ENCODE results near the gene PTH2R. TPM values are rescaled to one million over a fixed set of nuclear protein-coding genes. Genes with fewer than 3 reads are reported as not detected.
"Not testable (repeated sequence)": the region's sequence is repeated elsewhere in the genome, so short reads cannot be mapped to it uniquely, and the experiment has no call there.

PTH2R gene
- polyA plus RNA-seq, 1 donor, result 0.46 TPM

GRCh38 chr2:208505365-208505764 lies 98.8 kb downstream of the PTH2R start:
- 100% methylated on average over 1 of the region's 3 CpGs for WGBS (ENCODE audit: insufficient coverage, low lambda C conversion rate)
- H3K4me1 ChIP-seq (ENCODE audit: control insufficient read depth, insufficient read depth, low read length); H3K9me3 ChIP-seq (ENCODE audit: control insufficient read depth, low read depth, low read length); H3K4me3 ChIP-seq (ENCODE audit: low read length); DNase-seq; H3K27ac ChIP-seq (ENCODE audit: low read length); H3K27me3 ChIP-seq (ENCODE audit: control insufficient read depth, insufficient read depth, low read length); H3K36me3 ChIP-seq (ENCODE audit: control insufficient read depth, insufficient read depth, low read length): not testable (repeated sequence)

GRCh38 chr2:208509586-208509985 lies 103.0 kb downstream of the PTH2R start:
- no peak for DNase-seq
- Histone ChIP-seq H3K27ac (ENCODE audit: low read length) (no peak overlapping the region), H3K27me3 (ENCODE audit: control insufficient read depth, insufficient read depth, low read length) (no peaks in the 10 kb centered on the region), H3K4me3 (ENCODE audit: low read length) (no peak overlapping the region), H3K36me3 (ENCODE audit: control insufficient read depth, insufficient read depth, low read length) (no peaks in the 10 kb centered on the region), H3K4me1 (ENCODE audit: control insufficient read depth, insufficient read depth, low read length) (no peaks in the 10 kb centered on the region), H3K9me3 (ENCODE audit: control insufficient read depth, low read depth, low read length) (no peaks in the 10 kb centered on the region)

- H3K27ac ChIP-seq (ENCODE audit: low read length), result no peak overlapping the region
These were observed 104.4 kb downstream of the PTH2R start for GRCh38 chr2:208511016-208511415.

GRCh38 chr2:208511573-208511972 lies 105.0 kb downstream of the PTH2R start:
- H3K36me3 ChIP-seq (ENCODE audit: control insufficient read depth, insufficient read depth, low read length), result no peaks in the 10 kb centered on the region
- H3K4me1 ChIP-seq (ENCODE audit: control insufficient read depth, insufficient read depth, low read length), result no peaks in the 10 kb centered on the region
- H3K27ac ChIP-seq (ENCODE audit: low read length), result no peak overlapping the region
- H3K27me3 ChIP-seq (ENCODE audit: control insufficient read depth, insufficient read depth, low read length), result no peaks in the 10 kb centered on the region
- H3K9me3 ChIP-seq (ENCODE audit: control insufficient read depth, low read depth, low read length), result no peaks in the 10 kb centered on the region
- WGBS (ENCODE audit: insufficient coverage, low lambda C conversion rate), result no CpG with 5 or more reads among the region's 1 CpG
- H3K4me3 ChIP-seq (ENCODE audit: low read length), result no peak overlapping the region
- no peak for DNase-seq

More at GRCh38 chr2:208511016-208511415, 104.4 kb downstream of the PTH2R start:
- Histone ChIP-seq H3K27me3 (ENCODE audit: control insufficient read depth, insufficient read depth, low read length) (no peaks in the 10 kb centered on the region), H3K9me3 (ENCODE audit: control insufficient read depth, low read depth, low read length) (no peaks in the 10 kb centered on the region), H3K4me1 (ENCODE audit: control insufficient read depth, insufficient read depth, low read length) (no peaks in the 10 kb centered on the region), H3K36me3 (ENCODE audit: control insufficient read depth, insufficient read depth, low read length) (no peaks in the 10 kb centered on the region), H3K4me3 (ENCODE audit: low read length) (no peak overlapping the region)
- no peak for DNase-seq
- WGBS (ENCODE audit: insufficient coverage, low lambda C conversion rate), result no CpG with 5 or more reads among the region's 3 CpGs

- no peaks in the 10 kb centered on the region for H3K9me3 ChIP-seq (ENCODE audit: control insufficient read depth, low read depth, low read length)
- H3K27ac ChIP-seq (ENCODE audit: low read length), result no peak overlapping the region
- no peaks in the 10 kb centered on the region for H3K4me1 ChIP-seq (ENCODE audit: control insufficient read depth, insufficient read depth, low read length)
- no peak overlapping the region for H3K4me3 ChIP-seq (ENCODE audit: low read length)
- no peak for DNase-seq
- no peaks in the 10 kb centered on the region for H3K36me3 ChIP-seq (ENCODE audit: control insufficient read depth, insufficient read depth, low read length)
- WGBS (ENCODE audit: insufficient coverage, low lambda C conversion rate), result no CpG with 5 or more reads among the region's 1 CpG
- no peaks in the 10 kb centered on the region for H3K27me3 ChIP-seq (ENCODE audit: control insufficient read depth, insufficient read depth, low read length)
These were observed 108.5 kb downstream of the PTH2R start for GRCh38 chr2:208515099-208515498.

GRCh38 chr2:208523069-208523468 lies 116.5 kb downstream of the PTH2R start:
- not testable (repeated sequence) for H3K9me3 ChIP-seq (ENCODE audit: control insufficient read depth, low read depth, low read length); H3K27ac ChIP-seq (ENCODE audit: low read length); H3K36me3 ChIP-seq (ENCODE audit: control insufficient read depth, insufficient read depth, low read length); H3K4me3 ChIP-seq (ENCODE audit: low read length); H3K27me3 ChIP-seq (ENCODE audit: control insufficient read depth, insufficient read depth, low read length); H3K4me1 ChIP-seq (ENCODE audit: control insufficient read depth, insufficient read depth, low read length); DNase-seq

GRCh38 chr2:208525165-208525564 lies 118.6 kb downstream of the PTH2R start:
- not testable (repeated sequence) for H3K4me1 ChIP-seq (ENCODE audit: control insufficient read depth, insufficient read depth, low read length); H3K27me3 ChIP-seq (ENCODE audit: control insufficient read depth, insufficient read depth, low read length); H3K9me3 ChIP-seq (ENCODE audit: control insufficient read depth, low read depth, low read length); DNase-seq; H3K27ac ChIP-seq (ENCODE audit: low read length); H3K4me3 ChIP-seq (ENCODE audit: low read length); H3K36me3 ChIP-seq (ENCODE audit: control insufficient read depth, insufficient read depth, low read length)
- no CpG with 5 or more reads among the region's 6 CpGs for WGBS (ENCODE audit: insufficient coverage, low lambda C conversion rate)

- no peak for DNase-seq
- Histone ChIP-seq H3K27me3 (ENCODE audit: control insufficient read depth, insufficient read depth, low read length) (no peaks in the 10 kb centered on the region), H3K4me1 (ENCODE audit: control insufficient read depth, insufficient read depth, low read length) (peaks cover 3% of the 10 kb centered on the region), H3K4me3 (ENCODE audit: low read length) (no peak overlapping the region), H3K9me3 (ENCODE audit: control insufficient read depth, low read depth, low read length) (no peaks in the 10 kb centered on the region), H3K27ac (ENCODE audit: low read length) (no peak overlapping the region), H3K36me3 (ENCODE audit: control insufficient read depth, insufficient read depth, low read length) (no peaks in the 10 kb centered on the region)
- no CpG with 5 or more reads among the region's 5 CpGs for WGBS (ENCODE audit: insufficient coverage, low lambda C conversion rate)
These were observed 123.2 kb downstream of the PTH2R start for GRCh38 chr2:208529796-208530195.

GRCh38 chr2:208531361-208531760 lies 124.8 kb downstream of the PTH2R start:
- WGBS (ENCODE audit: insufficient coverage, low lambda C conversion rate), result 100% methylated on average over 2 of the region's 3 CpGs
- no peak for DNase-seq
- Histone ChIP-seq H3K4me3 (ENCODE audit: low read length) (no peak overlapping the region), H3K4me1 (ENCODE audit: control insufficient read depth, insufficient read depth, low read length) (peaks cover 3% of the 10 kb centered on the region), H3K27me3 (ENCODE audit: control insufficient read depth, insufficient read depth, low read length) (no peaks in the 10 kb centered on the region), H3K9me3 (ENCODE audit: control insufficient read depth, low read depth, low read length) (no peaks in the 10 kb centered on the region), H3K36me3 (ENCODE audit: control insufficient read depth, insufficient read depth, low read length) (no peaks in the 10 kb centered on the region), H3K27ac (ENCODE audit: low read length) (no peak overlapping the region)

- H3K27ac ChIP-seq (ENCODE audit: low read length); H3K27me3 ChIP-seq (ENCODE audit: control insufficient read depth, insufficient read depth, low read length); H3K4me1 ChIP-seq (ENCODE audit: control insufficient read depth, insufficient read depth, low read length); H3K36me3 ChIP-seq (ENCODE audit: control insufficient read depth, insufficient read depth, low read length); H3K4me3 ChIP-seq (ENCODE audit: low read length); DNase-seq; H3K9me3 ChIP-seq (ENCODE audit: control insufficient read depth, low read depth, low read length): not testable (repeated sequence)
- WGBS (ENCODE audit: insufficient coverage, low lambda C conversion rate), result no CpG with 5 or more reads among the region's 1 CpG
These were observed 129.0 kb downstream of the PTH2R start for GRCh38 chr2:208535578-208535977.

- peaks cover 6% of the 10 kb centered on the region for H3K4me1 ChIP-seq (ENCODE audit: control insufficient read depth, insufficient read depth, low read length)
- WGBS (ENCODE audit: insufficient coverage, low lambda C conversion rate), result no CpG with 5 or more reads among the region's 3 CpGs
- H3K27ac ChIP-seq (ENCODE audit: low read length), result no peak overlapping the region
- no peaks in the 10 kb centered on the region for H3K27me3 ChIP-seq (ENCODE audit: control insufficient read depth, insufficient read depth, low read length)
- H3K9me3 ChIP-seq (ENCODE audit: control insufficient read depth, low read depth, low read length), result no peaks in the 10 kb centered on the region
- no peak overlapping the region for H3K4me3 ChIP-seq (ENCODE audit: low read length)
- no peaks in the 10 kb centered on the region for H3K36me3 ChIP-seq (ENCODE audit: control insufficient read depth, insufficient read depth, low read length)
- DNase-seq, result no peak
These were observed 134.9 kb downstream of the PTH2R start for GRCh38 chr2:208541461-208541988.
